ENCODE measurements around the gene IFT74. TPM values are rescaled to one million over a fixed set of nuclear protein-coding genes. Genes with fewer than 3 reads are reported as not detected.
A peak's percentile ranks its signal among the peaks of the same experiment; 100 is the strongest.

Gene IFT74
- total RNA-seq, 1 experiment from 2014 or later, result 6.0 TPM

GRCh38 chr9:26945591-26945990 lies 10.6 kb upstream of the IFT74 start:
- ChIA-PET CTCF (no interaction called here), POLR2A (no interaction called here)
- BruUV-seq (replicated peaks), result TSS peak; percentile 81
- no peaks in the 10 kb centered on the region for H3K9me3 ChIP-seq (ENCODE audit: control insufficient read depth, insufficient read depth, low read depth, low read length)
- TF ChIP-seq, protein P1, sequence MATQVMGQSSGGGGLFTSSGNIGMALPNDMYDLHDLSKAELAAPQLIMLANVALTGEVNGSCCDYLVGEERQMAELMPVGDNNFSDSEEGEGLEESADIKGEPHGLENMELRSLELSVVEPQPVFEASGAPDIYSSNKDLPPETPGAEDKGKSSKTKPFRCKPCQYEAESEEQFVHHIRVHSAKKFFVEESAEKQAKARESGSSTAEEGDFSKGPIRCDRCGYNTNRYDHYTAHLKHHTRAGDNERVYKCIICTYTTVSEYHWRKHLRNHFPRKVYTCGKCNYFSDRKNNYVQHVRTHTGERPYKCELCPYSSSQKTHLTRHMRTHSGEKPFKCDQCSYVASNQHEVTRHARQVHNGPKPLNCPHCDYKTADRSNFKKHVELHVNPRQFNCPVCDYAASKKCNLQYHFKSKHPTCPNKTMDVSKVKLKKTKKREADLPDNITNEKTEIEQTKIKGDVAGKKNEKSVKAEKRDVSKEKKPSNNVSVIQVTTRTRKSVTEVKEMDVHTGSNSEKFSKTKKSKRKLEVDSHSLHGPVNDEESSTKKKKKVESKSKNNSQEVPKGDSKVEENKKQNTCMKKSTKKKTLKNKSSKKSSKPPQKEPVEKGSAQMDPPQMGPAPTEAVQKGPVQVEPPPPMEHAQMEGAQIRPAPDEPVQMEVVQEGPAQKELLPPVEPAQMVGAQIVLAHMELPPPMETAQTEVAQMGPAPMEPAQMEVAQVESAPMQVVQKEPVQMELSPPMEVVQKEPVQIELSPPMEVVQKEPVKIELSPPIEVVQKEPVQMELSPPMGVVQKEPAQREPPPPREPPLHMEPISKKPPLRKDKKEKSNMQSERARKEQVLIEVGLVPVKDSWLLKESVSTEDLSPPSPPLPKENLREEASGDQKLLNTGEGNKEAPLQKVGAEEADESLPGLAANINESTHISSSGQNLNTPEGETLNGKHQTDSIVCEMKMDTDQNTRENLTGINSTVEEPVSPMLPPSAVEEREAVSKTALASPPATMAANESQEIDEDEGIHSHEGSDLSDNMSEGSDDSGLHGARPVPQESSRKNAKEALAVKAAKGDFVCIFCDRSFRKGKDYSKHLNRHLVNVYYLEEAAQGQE (IDR thresholded peaks at IDR 0.05; ENCODE audit: insufficient read depth in 1 of 2, low read depth in 2 of 2, low read length in 1 of 2), result no peak
- TF ChIP-seq TCF7L2 (IDR thresholded peaks at IDR 0.05; ENCODE audit: low read depth, low read length) (no peak), POLR2AphosphoS5 (IDR thresholded peaks at IDR 0.05; ENCODE audit: low read depth, low read length) (no peak), SIN3A (IDR thresholded peaks at IDR 0.05; ENCODE audit: borderline replicate concordance, insufficient read depth, low read depth, low read length) (no peak)
- TF ChIP-seq, protein P2, sequence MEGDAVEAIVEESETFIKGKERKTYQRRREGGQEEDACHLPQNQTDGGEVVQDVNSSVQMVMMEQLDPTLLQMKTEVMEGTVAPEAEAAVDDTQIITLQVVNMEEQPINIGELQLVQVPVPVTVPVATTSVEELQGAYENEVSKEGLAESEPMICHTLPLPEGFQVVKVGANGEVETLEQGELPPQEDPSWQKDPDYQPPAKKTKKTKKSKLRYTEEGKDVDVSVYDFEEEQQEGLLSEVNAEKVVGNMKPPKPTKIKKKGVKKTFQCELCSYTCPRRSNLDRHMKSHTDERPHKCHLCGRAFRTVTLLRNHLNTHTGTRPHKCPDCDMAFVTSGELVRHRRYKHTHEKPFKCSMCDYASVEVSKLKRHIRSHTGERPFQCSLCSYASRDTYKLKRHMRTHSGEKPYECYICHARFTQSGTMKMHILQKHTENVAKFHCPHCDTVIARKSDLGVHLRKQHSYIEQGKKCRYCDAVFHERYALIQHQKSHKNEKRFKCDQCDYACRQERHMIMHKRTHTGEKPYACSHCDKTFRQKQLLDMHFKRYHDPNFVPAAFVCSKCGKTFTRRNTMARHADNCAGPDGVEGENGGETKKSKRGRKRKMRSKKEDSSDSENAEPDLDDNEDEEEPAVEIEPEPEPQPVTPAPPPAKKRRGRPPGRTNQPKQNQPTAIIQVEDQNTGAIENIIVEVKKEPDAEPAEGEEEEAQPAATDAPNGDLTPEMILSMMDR (IDR thresholded peaks at IDR 0.05), result no peak
- intact Hi-C loops (cut with micrococcal nuclease; ENCODE audit: unreplicated experiment) (no loop called here), in situ Hi-C loops (cut with HindIII; ENCODE audit: low pct_unique_long_range_greater_than_20kb, low sequenced_read_pairs) (no loop called here)
- H3K27me3 ChIP-seq (ENCODE audit: control insufficient read depth, insufficient read depth, low read length), result no peaks in the 10 kb centered on the region
- no peaks in the 10 kb centered on the region; the same call in 1 of the 2 replicates for H3K4me1 ChIP-seq (ENCODE audit: control insufficient read depth, insufficient read depth, low read length)
- H3K27ac ChIP-seq (ENCODE audit: low read length), result peak overlapping the region; percentile 79
- ATAC-seq (no peak), DNase-seq (ENCODE audit: low read depth, low spot score) (no peak)
- peak overlapping the region; percentile 66 to 74 for H3K4me3 ChIP-seq (ENCODE audit: low read depth in 2 of 2, low read length in 2 of 2)
- H3K36me3 ChIP-seq (ENCODE audit: control insufficient read depth, insufficient read depth, low read length), result no peaks in the 10 kb centered on the region; the same call in none of the 2 replicates

GRCh38 chr9:26946753-26947727 lies 9.2 kb upstream of the IFT74 start, which contains the start of gene PLAA:
Gene PLAA, minus strand, starts transcription at chr9:26947242. Its CDS starts 197 bp downstream, at chr9:26947045.
- Histone ChIP-seq H3K9me3 (ENCODE audit: control insufficient read depth, insufficient read depth, low read depth, low read length) (no peaks in the 10 kb centered on the region), H3K4me3 (ENCODE audit: low read depth in 2 of 2, low read length in 2 of 2) (peak within 1 kb of the TSS; percentile 66 to 74), H3K36me3 (ENCODE audit: control insufficient read depth, insufficient read depth, low read length) (no peaks in the 10 kb centered on the region; the same call in none of the 2 replicates), H3K27ac (ENCODE audit: low read length) (peak within 1 kb of the TSS; percentile 79), H3K4me1 (ENCODE audit: control insufficient read depth, insufficient read depth, low read length) (no peaks in the 10 kb centered on the region; the same call in 1 of the 2 replicates), H3K27me3 (ENCODE audit: control insufficient read depth, insufficient read depth, low read length) (no peaks in the 10 kb centered on the region)
- DNase-seq (ENCODE audit: low read depth, low spot score) (no peak), ATAC-seq (peak; percentile 99)
- in situ Hi-C loops (cut with HindIII; ENCODE audit: low pct_unique_long_range_greater_than_20kb, low sequenced_read_pairs) (no loop called here), intact Hi-C loops (cut with micrococcal nuclease; ENCODE audit: unreplicated experiment) (no loop called here)
- no TSS peak for BruUV-seq (replicated peaks)
- ChIA-PET POLR2A (no interaction called here), CTCF (no interaction called here)
- TF ChIP-seq SIN3A (IDR thresholded peaks at IDR 0.05; ENCODE audit: borderline replicate concordance, insufficient read depth, low read depth, low read length) (no peak), POLR2AphosphoS5 (IDR thresholded peaks at IDR 0.05; ENCODE audit: low read depth, low read length) (no peak), TCF7L2 (IDR thresholded peaks at IDR 0.05; ENCODE audit: low read depth, low read length) (no peak)
- TF ChIP-seq, protein P2 (IDR thresholded peaks at IDR 0.05), result no peak
- TF ChIP-seq, protein P1 (IDR thresholded peaks at IDR 0.05; ENCODE audit: insufficient read depth in 1 of 2, low read depth in 2 of 2, low read length in 1 of 2), result no peak
